GM23338 (cell line): Measurements from ENCODE around the gene MYO7B. TPM values are rescaled to one million over a fixed set of nuclear protein-coding genes. Genes with fewer than 3 reads are reported as not detected.

Source experiments
- ATAC-seq: fragments of 200-7000 bp; cut with Tn5 transposase; 3 replicates; pipeline ENCODE4 v1.9.1; 2020
- DNase-seq: peaks from one replicate; pipeline ENCODE4 v3.0.0-alpha.2; 2015; ENCODE audit warnings: low spot score
- H2AFZ ChIP-seq: fragments of 200-600 bp; sonication (generic); 2 replicates; pipeline ENCODE4 v1.8.0; 2016; ENCODE audit warnings: antibody characterized with exemption, mild to moderate bottlenecking, moderate library complexity
- H3F3A ChIP-seq: fragments of 200-600 bp; sonication (generic); replicated peaks from 2 replicates; pipeline ENCODE4 v1.8.0; 2017; ENCODE audit warnings: antibody characterized with exemption, mixed run types, low read depth
- H3K27ac ChIP-seq: fragments of 200-600 bp; sonication (generic); 2 replicates; pipeline ENCODE4 v1.6.1; 2016; ENCODE audit warnings: low read depth
- H3K27me3 ChIP-seq: fragments of 200-600 bp; sonication (generic); 2 replicates; pipeline ENCODE4 v1.8.0; 2016; ENCODE audit warnings: mild to moderate bottlenecking, mixed run types, moderate library complexity; ENCODE audit not compliant: insufficient read depth
- H3K36me3 ChIP-seq: fragments of 200-600 bp; sonication (generic); 2 replicates; pipeline ENCODE4 v1.8.0; 2016; ENCODE audit warnings: mild to moderate bottlenecking; ENCODE audit not compliant: insufficient read depth
- H3K4me1 ChIP-seq: fragments of 200-600 bp; sonication (generic); 2 replicates; pipeline ENCODE4 v1.8.0; 2016; ENCODE audit warnings: mild to moderate bottlenecking, moderate library complexity; ENCODE audit not compliant: insufficient read depth
- H3K4me2 ChIP-seq: fragments of 200-600 bp; sonication (generic); 2 replicates; pipeline ENCODE4 v1.7.1; 2017; ENCODE audit warnings: mixed run types
- H3K4me3 ChIP-seq: fragments of 200-600 bp; sonication (generic); 2 replicates; pipeline ENCODE4 v1.6.1; 2016; ENCODE audit warnings: mixed run types
- H3K79me2 ChIP-seq: fragments of 200-600 bp; sonication (generic); replicated peaks from 2 replicates; pipeline ENCODE4 v1.8.0; 2017; ENCODE audit warnings: mild to moderate bottlenecking; ENCODE audit not compliant: insufficient read depth
- H3K9me2 ChIP-seq: fragments of 200-600 bp; sonication (generic); 2 replicates; pipeline ENCODE4 v1.8.0; 2017; ENCODE audit not compliant: insufficient read depth
- H4K20me1 ChIP-seq: fragments of 200-600 bp; sonication (generic); replicated peaks from 2 replicates; pipeline ENCODE4 v1.8.0; 2017; ENCODE audit warnings: mild to moderate bottlenecking; ENCODE audit not compliant: insufficient read depth
- H3K27ac Mint-ChIP-seq: 2 replicates; pipeline ENCODE4 v1.8.0; 2020; ENCODE audit warnings: inconsistent platforms, mild to moderate bottlenecking, moderate library complexity, mixed read lengths
- H3K27me3 Mint-ChIP-seq: 3 replicates; pipeline ENCODE4 v1.8.0; 2022; ENCODE audit warnings: low read depth, mild to moderate bottlenecking, moderate library complexity, mixed read lengths, inconsistent platforms; ENCODE audit not compliant: insufficient read depth, poor library complexity
- H3K36me3 Mint-ChIP-seq: 3 replicates; pipeline ENCODE4 v1.8.0; 2021; ENCODE audit warnings: low read depth, mild to moderate bottlenecking, inconsistent platforms, moderate library complexity, mixed read lengths
- H3K4me1 Mint-ChIP-seq: 3 replicates; pipeline ENCODE4 v1.8.0; 2020; ENCODE audit warnings: mild to moderate bottlenecking, inconsistent platforms, mixed read lengths
- H3K4me3 Mint-ChIP-seq: 3 replicates; pipeline ENCODE4 v1.8.0; 2021; ENCODE audit warnings: moderate library complexity, mild to moderate bottlenecking, inconsistent platforms, mixed read lengths
- H3K9me3 Mint-ChIP-seq: 3 replicates; pipeline ENCODE4 v1.8.0; 2020; ENCODE audit warnings: moderate library complexity, mild to moderate bottlenecking, inconsistent platforms, mixed read lengths
- CREB1 ChIP-seq: fragments of 250-450 bp; sonication (Bioruptor Pico); IDR thresholded peaks from 2 replicates; pipeline ENCODE4 v1.5.0; 2020; ENCODE audit warnings: low read depth, mild to moderate bottlenecking, moderate library complexity
- EZH2 ChIP-seq: fragments of 200-600 bp; sonication (generic); IDR thresholded peaks from one replicate; pipeline ENCODE4 v1.8.0; 2017; ENCODE audit warnings: antibody characterized with exemption, mild to moderate bottlenecking, low read depth; ENCODE audit not compliant: unreplicated experiment
- EZH2phosphoT487 ChIP-seq: fragments of 200-600 bp; sonication (generic); IDR thresholded peaks from one replicate; pipeline ENCODE4 v1.8.1; 2018; ENCODE audit warnings: antibody characterized with exemption; ENCODE audit not compliant: unreplicated experiment
- JUNB ChIP-seq: IDR thresholded peaks from one replicate; pipeline ENCODE4 v1.6.1; 2016; ENCODE audit warnings: antibody characterized with exemption; ENCODE audit not compliant: unreplicated experiment
- NANOG ChIP-seq: IDR thresholded peaks from 2 replicates; pipeline ENCODE4 v1.6.1; 2016; ENCODE audit warnings: antibody characterized with exemption, borderline replicate concordance
- POLR2AphosphoS5 ChIP-seq: IDR thresholded peaks from 2 replicates; pipeline ENCODE4 v1.6.1; 2016; ENCODE audit warnings: antibody characterized with exemption, low read depth
- STAT1 ChIP-seq: IDR thresholded peaks from one replicate; pipeline ENCODE4 v1.6.1; 2016; ENCODE audit warnings: antibody characterized with exemption; ENCODE audit not compliant: unreplicated experiment
- ZNF114 ChIP-seq: fragments of 250-450 bp; sonication (Bioruptor Pico); IDR thresholded peaks from 2 replicates; pipeline ENCODE4 v1.5.0; 2020; ENCODE audit warnings: mild to moderate bottlenecking, moderate library complexity
- ZNF331 ChIP-seq: fragments of 250-450 bp; sonication (Bioruptor Pico); IDR thresholded peaks from 2 replicates; pipeline ENCODE4 v1.5.0; 2020; ENCODE audit warnings: low read depth, mild to moderate bottlenecking, moderate library complexity
- polyA plus RNA-seq: library from polyadenylated mRNA; unstranded; fragments of >200 nt; fragmentation: Nextera tagmentation; extraction: Ambion mirVana; gene quantifications from 2 replicates; pipeline ENCODE4 v1.2.1, GENCODE V29; 2016
- total RNA-seq: library from RNA; depleted of rRNA; stranded (reverse); fragments of >200 nt; shearing (Covaris generic); gene quantifications from 2 replicates; pipeline ENCODE4 v1.2.3, GENCODE V29; 2014
- TF ChIP-seq, protein P1 (sequence below): IDR thresholded peaks from 2 replicates; pipeline ENCODE4 v1.6.1; 2016; ENCODE audit warnings: antibody characterized with exemption
- TF ChIP-seq, protein P2 (sequence below), 2 experiments: fragments of 200-600 bp in 1 of 2; sonication (generic) in 1 of 2; conservative IDR thresholded peaks; 2 replicates each; pipeline versions ENCODE4 v1.5.1 to v1.6.1; 2016 to 2017; ENCODE audit warnings: antibody characterized with exemption in 2 of 2, low read depth in 2 of 2, mild to moderate bottlenecking in 2 of 2, moderate library complexity in 1 of 2
- TF ChIP-seq, protein P3 (sequence below): fragments of 250-450 bp; sonication (Bioruptor Pico); IDR thresholded peaks from 2 replicates; pipeline ENCODE4 v1.5.0; 2020; ENCODE audit warnings: mild to moderate bottlenecking, moderate library complexity
- TF ChIP-seq, protein P4 (sequence below): IDR thresholded peaks from one replicate; pipeline ENCODE4 v1.6.1; 2018; ENCODE audit warnings: antibody characterized with exemption; ENCODE audit not compliant: unreplicated experiment

The MYO7B gene
- total and polyA plus RNA-seq, 2 experiments from 2014 or later: not detected

DNA sequence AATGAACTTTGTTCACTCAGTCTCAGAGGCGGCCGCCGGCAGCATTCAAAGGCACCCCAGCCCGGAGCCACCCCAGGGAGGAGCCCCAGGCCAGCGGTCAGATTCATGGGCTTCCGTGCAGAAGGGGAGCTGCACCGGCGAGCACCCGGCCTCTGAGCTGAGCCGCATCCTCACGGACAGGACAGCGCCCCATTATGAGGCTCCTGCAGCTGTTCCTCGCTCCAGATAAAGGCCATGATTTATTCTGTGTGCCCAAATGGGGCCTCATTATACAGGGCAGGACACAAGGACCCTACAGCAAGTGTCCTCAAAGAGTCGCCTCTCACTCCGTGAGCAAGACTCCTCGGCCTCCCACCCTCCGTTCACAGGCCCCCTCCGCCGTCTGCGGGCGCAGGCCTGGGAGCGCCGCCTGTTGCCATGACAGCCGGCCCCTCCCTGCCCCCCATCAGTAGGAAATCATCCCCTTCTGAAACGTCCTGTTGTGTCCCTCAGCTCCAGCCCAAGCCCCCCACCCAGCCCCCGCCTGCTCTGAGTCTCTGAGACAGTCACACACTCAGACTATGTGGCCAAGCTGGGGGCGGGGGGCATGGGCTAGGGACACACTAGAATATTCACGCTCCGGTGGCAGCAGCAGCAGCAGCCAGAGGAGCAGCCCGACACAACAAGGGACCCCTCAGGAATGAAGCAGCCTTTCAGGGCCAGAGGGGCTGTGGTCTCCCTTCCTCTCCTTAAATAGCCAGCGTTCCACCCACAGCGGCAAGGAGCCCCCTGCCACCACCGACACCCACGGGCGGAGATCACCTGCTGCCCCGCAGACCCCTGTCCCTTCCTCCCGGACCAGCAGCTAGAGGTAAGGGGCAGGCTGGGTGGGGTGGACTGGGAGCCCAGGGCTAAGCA is 110.2 kb downstream of the MYO7B start, which contains the start of gene GPR17:
Gene GPR17 (plus strand): TSS at position 759 of the 897 bp plus-strand sequence. CDS start 4,583 bp downstream, outside the sequence.
- Histone ChIP-seq H3K4me3 (no peak within 1 kb of the TSS), H3K27me3 (no peaks in the 10 kb centered on the region), H3K9me2 (no peaks in the 10 kb centered on the region), H3K36me3 (no peaks in the 10 kb centered on the region), H3F3A (no peaks in the 10 kb centered on the region), H3K79me2 (no peaks in the 10 kb centered on the region), H3K27ac (no peak within 1 kb of the TSS), H3K4me1 (no peaks in the 10 kb centered on the region), H3K4me2 (no peak within 1 kb of the TSS), H2AFZ (no peak within 1 kb of the TSS), H4K20me1 (no peaks in the 10 kb centered on the region)
- Mint-ChIP-seq H3K4me3 (no peak within 1 kb of the TSS), H3K27ac (peak within 1 kb of the TSS; percentile 66; the same call in 1 of the 2 replicates), H3K4me1 (peaks cover 11% of the 10 kb centered on the region), H3K27me3 (peaks cover 8% of the 10 kb centered on the region), H3K9me3 (no peaks in the 10 kb centered on the region), H3K36me3 (no peaks in the 10 kb centered on the region)
- TF ChIP-seq, protein P1, sequence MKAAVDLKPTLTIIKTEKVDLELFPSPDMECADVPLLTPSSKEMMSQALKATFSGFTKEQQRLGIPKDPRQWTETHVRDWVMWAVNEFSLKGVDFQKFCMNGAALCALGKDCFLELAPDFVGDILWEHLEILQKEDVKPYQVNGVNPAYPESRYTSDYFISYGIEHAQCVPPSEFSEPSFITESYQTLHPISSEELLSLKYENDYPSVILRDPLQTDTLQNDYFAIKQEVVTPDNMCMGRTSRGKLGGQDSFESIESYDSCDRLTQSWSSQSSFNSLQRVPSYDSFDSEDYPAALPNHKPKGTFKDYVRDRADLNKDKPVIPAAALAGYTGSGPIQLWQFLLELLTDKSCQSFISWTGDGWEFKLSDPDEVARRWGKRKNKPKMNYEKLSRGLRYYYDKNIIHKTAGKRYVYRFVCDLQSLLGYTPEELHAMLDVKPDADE: no peak
- TF ChIP-seq ZNF114 (CRISPR knock-in tag): no peak
- no peak for TF ChIP-seq CREB1
- no peak for TF ChIP-seq POLR2AphosphoS5
- no peak for TF ChIP-seq STAT1
- no peak for TF ChIP-seq JUNB
- TF ChIP-seq, protein P2, sequence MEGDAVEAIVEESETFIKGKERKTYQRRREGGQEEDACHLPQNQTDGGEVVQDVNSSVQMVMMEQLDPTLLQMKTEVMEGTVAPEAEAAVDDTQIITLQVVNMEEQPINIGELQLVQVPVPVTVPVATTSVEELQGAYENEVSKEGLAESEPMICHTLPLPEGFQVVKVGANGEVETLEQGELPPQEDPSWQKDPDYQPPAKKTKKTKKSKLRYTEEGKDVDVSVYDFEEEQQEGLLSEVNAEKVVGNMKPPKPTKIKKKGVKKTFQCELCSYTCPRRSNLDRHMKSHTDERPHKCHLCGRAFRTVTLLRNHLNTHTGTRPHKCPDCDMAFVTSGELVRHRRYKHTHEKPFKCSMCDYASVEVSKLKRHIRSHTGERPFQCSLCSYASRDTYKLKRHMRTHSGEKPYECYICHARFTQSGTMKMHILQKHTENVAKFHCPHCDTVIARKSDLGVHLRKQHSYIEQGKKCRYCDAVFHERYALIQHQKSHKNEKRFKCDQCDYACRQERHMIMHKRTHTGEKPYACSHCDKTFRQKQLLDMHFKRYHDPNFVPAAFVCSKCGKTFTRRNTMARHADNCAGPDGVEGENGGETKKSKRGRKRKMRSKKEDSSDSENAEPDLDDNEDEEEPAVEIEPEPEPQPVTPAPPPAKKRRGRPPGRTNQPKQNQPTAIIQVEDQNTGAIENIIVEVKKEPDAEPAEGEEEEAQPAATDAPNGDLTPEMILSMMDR (conservative IDR thresholded peaks at IDR 0.05; ENCODE audit: low read depth in 2 of 2): no peak
- no peak for TF ChIP-seq ZNF331
- TF ChIP-seq, protein P3, sequence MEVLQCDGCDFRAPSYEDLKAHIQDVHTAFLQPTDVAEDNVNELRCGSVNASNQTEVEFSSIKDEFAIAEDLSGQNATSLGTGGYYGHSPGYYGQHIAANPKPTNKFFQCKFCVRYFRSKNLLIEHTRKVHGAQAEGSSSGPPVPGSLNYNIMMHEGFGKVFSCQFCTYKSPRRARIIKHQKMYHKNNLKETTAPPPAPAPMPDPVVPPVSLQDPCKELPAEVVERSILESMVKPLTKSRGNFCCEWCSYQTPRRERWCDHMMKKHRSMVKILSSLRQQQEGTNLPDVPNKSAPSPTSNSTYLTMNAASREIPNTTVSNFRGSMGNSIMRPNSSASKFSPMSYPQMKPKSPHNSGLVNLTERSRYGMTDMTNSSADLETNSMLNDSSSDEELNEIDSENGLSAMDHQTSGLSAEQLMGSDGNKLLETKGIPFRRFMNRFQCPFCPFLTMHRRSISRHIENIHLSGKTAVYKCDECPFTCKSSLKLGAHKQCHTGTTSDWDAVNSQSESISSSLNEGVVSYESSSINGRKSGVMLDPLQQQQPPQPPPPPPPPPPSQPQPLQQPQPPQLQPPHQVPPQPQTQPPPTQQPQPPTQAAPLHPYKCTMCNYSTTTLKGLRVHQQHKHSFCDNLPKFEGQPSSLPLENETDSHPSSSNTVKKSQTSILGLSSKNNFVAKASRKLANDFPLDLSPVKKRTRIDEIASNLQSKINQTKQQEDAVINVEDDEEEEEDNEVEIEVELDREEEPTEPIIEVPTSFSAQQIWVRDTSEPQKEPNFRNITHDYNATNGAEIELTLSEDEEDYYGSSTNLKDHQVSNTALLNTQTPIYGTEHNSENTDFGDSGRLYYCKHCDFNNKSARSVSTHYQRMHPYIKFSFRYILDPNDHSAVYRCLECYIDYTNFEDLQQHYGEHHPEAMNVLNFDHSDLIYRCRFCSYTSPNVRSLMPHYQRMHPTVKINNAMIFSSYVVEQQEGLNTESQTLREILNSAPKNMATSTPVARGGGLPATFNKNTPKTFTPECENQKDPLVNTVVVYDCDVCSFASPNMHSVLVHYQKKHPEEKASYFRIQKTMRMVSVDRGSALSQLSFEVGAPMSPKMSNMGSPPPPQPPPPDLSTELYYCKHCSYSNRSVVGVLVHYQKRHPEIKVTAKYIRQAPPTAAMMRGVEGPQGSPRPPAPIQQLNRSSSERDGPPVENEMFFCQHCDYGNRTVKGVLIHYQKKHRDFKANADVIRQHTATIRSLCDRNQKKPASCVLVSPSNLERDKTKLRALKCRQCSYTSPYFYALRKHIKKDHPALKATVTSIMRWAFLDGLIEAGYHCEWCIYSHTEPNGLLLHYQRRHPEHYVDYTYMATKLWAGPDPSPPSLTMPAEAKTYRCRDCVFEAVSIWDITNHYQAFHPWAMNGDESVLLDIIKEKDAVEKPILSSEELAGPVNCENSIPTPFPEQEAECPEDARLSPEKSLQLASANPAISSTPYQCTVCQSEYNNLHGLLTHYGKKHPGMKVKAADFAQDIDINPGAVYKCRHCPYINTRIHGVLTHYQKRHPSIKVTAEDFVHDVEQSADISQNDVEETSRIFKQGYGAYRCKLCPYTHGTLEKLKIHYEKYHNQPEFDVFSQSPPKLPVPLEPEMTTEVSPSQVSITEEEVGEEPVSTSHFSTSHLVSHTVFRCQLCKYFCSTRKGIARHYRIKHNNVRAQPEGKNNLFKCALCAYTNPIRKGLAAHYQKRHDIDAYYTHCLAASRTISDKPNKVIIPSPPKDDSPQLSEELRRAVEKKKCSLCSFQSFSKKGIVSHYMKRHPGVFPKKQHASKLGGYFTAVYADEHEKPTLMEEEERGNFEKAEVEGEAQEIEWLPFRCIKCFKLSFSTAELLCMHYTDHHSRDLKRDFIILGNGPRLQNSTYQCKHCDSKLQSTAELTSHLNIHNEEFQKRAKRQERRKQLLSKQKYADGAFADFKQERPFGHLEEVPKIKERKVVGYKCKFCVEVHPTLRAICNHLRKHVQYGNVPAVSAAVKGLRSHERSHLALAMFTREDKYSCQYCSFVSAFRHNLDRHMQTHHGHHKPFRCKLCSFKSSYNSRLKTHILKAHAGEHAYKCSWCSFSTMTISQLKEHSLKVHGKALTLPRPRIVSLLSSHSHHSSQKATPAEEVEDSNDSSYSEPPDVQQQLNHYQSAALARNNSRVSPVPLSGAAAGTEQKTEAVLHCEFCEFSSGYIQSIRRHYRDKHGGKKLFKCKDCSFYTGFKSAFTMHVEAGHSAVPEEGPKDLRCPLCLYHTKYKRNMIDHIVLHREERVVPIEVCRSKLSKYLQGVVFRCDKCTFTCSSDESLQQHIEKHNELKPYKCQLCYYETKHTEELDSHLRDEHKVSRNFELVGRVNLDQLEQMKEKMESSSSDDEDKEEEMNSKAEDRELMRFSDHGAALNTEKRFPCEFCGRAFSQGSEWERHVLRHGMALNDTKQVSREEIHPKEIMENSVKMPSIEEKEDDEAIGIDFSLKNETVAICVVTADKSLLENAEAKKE (CRISPR knock-in tag): no peak
- TF ChIP-seq EZH2: no peak
- TF ChIP-seq, protein P4, sequence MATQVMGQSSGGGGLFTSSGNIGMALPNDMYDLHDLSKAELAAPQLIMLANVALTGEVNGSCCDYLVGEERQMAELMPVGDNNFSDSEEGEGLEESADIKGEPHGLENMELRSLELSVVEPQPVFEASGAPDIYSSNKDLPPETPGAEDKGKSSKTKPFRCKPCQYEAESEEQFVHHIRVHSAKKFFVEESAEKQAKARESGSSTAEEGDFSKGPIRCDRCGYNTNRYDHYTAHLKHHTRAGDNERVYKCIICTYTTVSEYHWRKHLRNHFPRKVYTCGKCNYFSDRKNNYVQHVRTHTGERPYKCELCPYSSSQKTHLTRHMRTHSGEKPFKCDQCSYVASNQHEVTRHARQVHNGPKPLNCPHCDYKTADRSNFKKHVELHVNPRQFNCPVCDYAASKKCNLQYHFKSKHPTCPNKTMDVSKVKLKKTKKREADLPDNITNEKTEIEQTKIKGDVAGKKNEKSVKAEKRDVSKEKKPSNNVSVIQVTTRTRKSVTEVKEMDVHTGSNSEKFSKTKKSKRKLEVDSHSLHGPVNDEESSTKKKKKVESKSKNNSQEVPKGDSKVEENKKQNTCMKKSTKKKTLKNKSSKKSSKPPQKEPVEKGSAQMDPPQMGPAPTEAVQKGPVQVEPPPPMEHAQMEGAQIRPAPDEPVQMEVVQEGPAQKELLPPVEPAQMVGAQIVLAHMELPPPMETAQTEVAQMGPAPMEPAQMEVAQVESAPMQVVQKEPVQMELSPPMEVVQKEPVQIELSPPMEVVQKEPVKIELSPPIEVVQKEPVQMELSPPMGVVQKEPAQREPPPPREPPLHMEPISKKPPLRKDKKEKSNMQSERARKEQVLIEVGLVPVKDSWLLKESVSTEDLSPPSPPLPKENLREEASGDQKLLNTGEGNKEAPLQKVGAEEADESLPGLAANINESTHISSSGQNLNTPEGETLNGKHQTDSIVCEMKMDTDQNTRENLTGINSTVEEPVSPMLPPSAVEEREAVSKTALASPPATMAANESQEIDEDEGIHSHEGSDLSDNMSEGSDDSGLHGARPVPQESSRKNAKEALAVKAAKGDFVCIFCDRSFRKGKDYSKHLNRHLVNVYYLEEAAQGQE: no peak
- no peak for TF ChIP-seq EZH2phosphoT487
- TF ChIP-seq NANOG: no peak
- DNase-seq: no peak
- ATAC-seq: no peak
